DOHH2 (cell line): ENCODE measurements around the gene PPARA.

Experiments
- EZH2phosphoT487 ChIP-seq: fragments of 200-600 bp; sonication (generic); IDR thresholded peaks from 2 replicates; pipeline ENCODE4 v1.6.1; 2017; ENCODE audit warnings: borderline replicate concordance, mild to moderate bottlenecking, antibody characterized with exemption, low read length, moderate library complexity, mixed read lengths
- TF ChIP-seq, protein P1 (sequence below): fragments of 200-600 bp; sonication (generic); IDR thresholded peaks from one replicate; pipeline ENCODE4 v1.5.1; 2014; ENCODE audit warnings: antibody characterized with exemption, mild to moderate bottlenecking, low read depth, low read length; ENCODE audit not compliant: poor library complexity, severe bottlenecking

- TF ChIP-seq, protein P1, sequence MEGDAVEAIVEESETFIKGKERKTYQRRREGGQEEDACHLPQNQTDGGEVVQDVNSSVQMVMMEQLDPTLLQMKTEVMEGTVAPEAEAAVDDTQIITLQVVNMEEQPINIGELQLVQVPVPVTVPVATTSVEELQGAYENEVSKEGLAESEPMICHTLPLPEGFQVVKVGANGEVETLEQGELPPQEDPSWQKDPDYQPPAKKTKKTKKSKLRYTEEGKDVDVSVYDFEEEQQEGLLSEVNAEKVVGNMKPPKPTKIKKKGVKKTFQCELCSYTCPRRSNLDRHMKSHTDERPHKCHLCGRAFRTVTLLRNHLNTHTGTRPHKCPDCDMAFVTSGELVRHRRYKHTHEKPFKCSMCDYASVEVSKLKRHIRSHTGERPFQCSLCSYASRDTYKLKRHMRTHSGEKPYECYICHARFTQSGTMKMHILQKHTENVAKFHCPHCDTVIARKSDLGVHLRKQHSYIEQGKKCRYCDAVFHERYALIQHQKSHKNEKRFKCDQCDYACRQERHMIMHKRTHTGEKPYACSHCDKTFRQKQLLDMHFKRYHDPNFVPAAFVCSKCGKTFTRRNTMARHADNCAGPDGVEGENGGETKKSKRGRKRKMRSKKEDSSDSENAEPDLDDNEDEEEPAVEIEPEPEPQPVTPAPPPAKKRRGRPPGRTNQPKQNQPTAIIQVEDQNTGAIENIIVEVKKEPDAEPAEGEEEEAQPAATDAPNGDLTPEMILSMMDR: no peak
- TF ChIP-seq EZH2phosphoT487: no peak
These were observed 142.4 kb downstream of the PPARA start for GRCh38 chr22:46292732-46293131.
